Epithelial cell of esophagus (primary cell): ENCODE measurements around the gene ABHD3.
"Not testable (repeated sequence)": the region's sequence is repeated elsewhere in the genome, so short reads cannot be mapped to it uniquely, and the experiment has no call there.

ENCODE experiments used
- DNase-seq: peaks from one replicate; pipeline ENCODE4 v3.0.0; 2010; ENCODE audit warnings: low read depth
- H3K4me3 ChIP-seq: 2 replicates; pipeline ENCODE4 v1.5.1; 2011; ENCODE audit warnings: mild to moderate bottlenecking, low read length, control low read depth
- TF ChIP-seq, protein P1 (sequence below): IDR thresholded peaks from 2 replicates; pipeline ENCODE4 v1.5.1; 2011; ENCODE audit warnings: low read depth, mild to moderate bottlenecking, low read length, control low read depth, inconsistent platforms; ENCODE audit not compliant: insufficient read depth; ENCODE audit errors: missing control alignments

ABHD3 gene

DNA sequence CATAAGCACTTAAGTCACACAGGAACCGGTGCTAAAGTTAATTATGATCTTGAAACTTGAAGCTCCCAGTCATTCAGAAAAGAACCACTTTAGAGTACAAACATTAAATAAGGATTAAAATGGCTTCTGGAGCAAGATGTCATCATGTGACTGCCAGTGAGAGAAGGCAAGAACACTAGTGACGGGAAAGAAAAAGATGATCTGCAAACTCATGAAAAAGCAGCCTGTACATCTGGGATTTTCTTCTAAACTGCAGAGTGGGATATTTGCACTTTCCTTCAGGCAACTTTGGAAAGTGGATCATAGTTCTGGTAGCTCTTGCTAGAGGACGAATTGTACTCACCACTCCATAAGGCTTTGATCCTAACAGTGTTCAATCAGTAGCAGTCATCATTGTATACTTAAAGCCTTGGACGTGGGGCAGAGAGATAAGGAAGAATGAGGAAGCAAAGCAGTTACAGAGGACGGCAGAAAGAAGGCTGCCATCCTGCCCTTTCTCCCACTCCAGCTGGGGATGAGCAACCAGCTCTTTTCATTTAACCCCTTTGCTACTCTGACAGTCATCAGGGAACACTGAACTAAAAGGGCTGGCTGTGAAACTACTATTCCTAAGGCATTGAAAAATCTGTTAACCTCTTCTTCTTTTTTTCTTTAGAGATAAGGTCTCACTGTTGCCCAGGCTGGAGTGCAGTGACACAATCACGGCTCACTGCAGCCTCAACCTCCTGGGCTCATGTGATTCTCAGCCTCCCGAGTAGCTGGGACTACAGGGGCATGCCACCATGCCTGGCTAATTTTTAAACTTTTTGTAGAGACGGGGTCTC is 18.1 kb downstream of the ABHD3 start:
- TF ChIP-seq, protein P1, sequence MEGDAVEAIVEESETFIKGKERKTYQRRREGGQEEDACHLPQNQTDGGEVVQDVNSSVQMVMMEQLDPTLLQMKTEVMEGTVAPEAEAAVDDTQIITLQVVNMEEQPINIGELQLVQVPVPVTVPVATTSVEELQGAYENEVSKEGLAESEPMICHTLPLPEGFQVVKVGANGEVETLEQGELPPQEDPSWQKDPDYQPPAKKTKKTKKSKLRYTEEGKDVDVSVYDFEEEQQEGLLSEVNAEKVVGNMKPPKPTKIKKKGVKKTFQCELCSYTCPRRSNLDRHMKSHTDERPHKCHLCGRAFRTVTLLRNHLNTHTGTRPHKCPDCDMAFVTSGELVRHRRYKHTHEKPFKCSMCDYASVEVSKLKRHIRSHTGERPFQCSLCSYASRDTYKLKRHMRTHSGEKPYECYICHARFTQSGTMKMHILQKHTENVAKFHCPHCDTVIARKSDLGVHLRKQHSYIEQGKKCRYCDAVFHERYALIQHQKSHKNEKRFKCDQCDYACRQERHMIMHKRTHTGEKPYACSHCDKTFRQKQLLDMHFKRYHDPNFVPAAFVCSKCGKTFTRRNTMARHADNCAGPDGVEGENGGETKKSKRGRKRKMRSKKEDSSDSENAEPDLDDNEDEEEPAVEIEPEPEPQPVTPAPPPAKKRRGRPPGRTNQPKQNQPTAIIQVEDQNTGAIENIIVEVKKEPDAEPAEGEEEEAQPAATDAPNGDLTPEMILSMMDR, result no peak
- no peak for DNase-seq
- H3K4me3 ChIP-seq, result no peak overlapping the region

DNA sequence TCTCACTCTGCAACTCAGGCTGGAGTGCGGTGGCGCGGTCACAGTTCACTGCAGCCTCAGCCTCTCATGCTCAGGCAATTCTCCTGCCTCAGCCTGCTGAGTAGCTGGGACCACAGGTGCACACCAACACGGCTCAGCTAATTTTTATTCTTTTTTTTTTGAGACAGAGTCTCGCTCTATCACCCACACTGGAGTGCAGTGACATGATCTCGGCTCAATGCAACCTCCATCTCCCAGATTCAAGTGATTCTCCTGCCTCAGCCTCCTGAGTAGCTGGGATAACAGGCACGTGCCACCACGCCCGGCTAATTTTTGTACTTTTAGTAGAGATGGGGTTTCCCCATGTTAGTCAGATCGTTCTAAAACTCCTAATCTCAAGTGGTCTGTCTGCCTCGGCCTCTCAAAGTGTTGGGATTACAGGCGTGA is 19.0 kb downstream of the ABHD3 start:
- DNase-seq, H3K4me3 ChIP-seq: not testable (repeated sequence)

DNA sequence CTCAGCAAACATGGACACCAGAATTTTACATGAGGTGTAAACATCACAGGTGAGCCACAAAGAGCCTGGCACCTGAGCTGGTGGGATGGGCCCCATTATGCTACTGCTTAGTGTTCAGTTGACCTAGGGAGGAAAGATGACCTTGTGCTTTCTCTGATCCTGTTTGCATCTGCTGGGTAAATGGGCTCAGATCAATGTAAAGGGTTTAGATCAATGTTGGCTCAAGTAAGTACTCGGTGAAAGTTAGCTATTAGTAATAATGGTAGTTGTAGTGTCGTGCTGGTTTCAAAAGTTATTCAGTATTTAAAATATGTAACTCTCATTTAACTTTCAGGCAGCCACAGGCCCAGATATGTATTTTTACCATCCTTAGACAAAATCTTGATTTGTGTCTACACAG is 19.8 kb downstream of the ABHD3 start:
- TF ChIP-seq, protein P1, result no peak
- H3K4me3 ChIP-seq, result no peak overlapping the region

DNA sequence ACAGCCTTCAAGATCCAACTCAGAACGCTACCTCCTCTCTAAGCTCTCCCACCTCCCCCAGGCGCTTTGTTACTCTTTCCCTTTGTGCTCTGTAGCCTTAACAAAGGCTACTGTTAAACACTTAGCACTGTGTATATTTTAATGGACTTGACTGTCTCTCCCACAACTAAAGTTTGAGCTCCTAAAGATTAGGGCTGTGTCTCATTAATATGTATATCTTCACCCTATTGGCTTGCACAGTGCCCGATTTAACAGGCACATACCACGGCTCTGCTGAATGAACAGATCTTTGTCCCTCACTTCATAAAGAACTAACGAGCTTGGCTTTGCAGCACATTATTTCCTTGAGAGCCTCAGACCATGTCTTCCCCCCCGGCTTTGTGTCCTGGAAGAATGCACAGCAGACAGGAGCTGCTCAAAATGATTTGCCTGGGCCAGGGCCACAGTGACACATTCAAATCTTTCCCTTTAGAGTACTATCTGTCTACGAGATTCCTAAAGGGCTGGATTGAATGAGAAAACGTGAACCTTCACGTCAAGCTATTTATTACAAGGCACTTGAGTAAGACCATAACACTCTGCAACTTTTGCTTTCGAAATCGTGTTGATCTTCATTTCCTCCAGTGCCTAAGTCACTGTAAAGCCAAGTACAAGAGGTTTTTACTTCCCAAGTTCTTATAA is 22.1 kb downstream of the ABHD3 start:
- TF ChIP-seq, protein P1, result peak; percentile 1
- DNase-seq, result peak; percentile 77
- H3K4me3 ChIP-seq, result peak overlapping the region; percentile 6

More for the DNA sequence above, 19.8 kb downstream of the ABHD3 start:
- no peak for DNase-seq

DNA sequence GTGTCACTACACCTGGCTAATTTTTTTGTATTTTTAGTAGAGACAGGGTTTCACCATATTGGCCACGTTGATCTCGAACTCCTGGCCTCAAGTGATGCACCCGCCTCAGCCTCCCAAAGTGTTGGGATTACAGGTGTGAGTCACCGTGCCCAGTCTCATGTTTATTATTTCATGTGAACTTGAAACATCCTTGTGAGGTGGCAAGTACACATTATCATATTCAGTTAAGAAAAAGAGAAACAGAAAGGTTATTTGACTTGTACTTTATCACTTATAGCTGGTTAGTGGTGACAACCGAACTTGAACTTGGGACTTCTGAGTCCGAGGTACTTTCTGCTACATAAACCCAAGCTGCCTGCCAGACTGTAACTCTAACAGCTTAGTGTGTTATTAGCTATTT is 24.4 kb downstream of the ABHD3 start:
- no peak for DNase-seq
- H3K4me3 ChIP-seq, result no peak overlapping the region
- TF ChIP-seq, protein P1, result no peak

DNA sequence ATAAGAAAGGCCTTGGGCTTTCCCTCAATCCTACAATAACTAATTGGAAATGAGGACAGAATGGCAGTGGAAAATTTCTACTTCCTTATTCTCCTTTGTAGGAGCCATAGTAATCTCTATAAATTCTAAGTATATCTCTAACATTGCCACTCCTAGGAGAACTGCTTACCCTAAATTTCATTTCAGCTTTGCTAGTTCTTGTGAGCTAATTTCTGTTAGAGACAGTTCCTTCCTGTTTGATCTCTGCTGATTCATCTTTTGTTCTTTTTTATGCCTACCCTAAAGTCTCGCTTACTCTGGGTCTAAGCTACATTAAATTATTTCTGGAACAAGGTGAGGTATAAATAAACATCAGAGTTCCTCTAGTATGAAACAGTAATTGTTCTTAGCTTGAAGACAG is 25.7 kb downstream of the ABHD3 start:
- TF ChIP-seq, protein P1, result no peak
- no peak overlapping the region for H3K4me3 ChIP-seq
- DNase-seq, result no peak

DNA sequence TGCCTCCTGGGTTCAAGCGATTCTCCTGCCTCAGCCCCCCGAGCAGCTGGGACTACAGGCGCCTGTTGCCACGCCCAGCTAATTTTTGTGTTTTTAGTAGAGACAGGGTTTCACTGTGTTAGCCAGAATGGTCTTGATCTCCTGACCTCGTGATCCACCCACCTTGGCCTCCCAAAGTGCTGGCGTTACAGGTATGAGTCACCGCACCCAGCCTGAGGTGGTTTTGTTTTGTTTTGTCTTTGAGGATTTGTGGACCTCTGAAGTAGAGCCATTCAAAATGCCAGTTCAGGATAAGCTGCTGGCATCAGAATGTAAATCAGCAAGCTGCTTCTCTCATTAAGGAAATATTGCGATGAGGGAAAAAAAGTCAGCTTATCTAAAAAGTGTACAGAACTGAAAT is 29.2 kb downstream of the ABHD3 start:
- peak; percentile 67 for DNase-seq
- not testable (repeated sequence) for H3K4me3 ChIP-seq
